SU-DHL-6 (cell line): ENCODE measurements around the gene RTN4R.

Experiments used
- H2AFZ ChIP-seq: fragments of 200-600 bp; sonication (generic); 2 replicates; pipeline ENCODE4 v1.6.1; 2014; ENCODE audit warnings: low read depth, mild to moderate bottlenecking, moderate library complexity, mixed read lengths, antibody characterized with exemption, low read length; ENCODE audit not compliant: severe bottlenecking
- H3F3A ChIP-seq: fragments of 200-600 bp; shearing (Covaris generic); 2 replicates; pipeline ENCODE4 v1.6.0; 2016; ENCODE audit warnings: antibody characterized with exemption, mild to moderate bottlenecking; ENCODE audit not compliant: insufficient read depth
- H3K27ac ChIP-seq: fragments of 200-600 bp; sonication (generic); 2 replicates; pipeline ENCODE4 v1.5.1; 2016; ENCODE audit warnings: low read depth, mild to moderate bottlenecking, low read length, moderate library complexity, mixed read lengths
- H3K27me3 ChIP-seq: fragments of 200-600 bp; sonication (generic), shearing (Covaris generic); 2 replicates; pipeline ENCODE4 v1.6.0; 2014; ENCODE audit warnings: mild to moderate bottlenecking, low read length
- H3K36me3 ChIP-seq: fragments of 200-600 bp; sonication (generic); 2 replicates; pipeline ENCODE4 v1.6.1; 2014; ENCODE audit warnings: mild to moderate bottlenecking, low read length, mixed read lengths
- H3K4me2 ChIP-seq: fragments of 300-600, 200-600 bp; shearing (Covaris generic), sonication (generic); 2 replicates; pipeline ENCODE4 v1.6.0; 2014; ENCODE audit warnings: low read length, low read depth, mild to moderate bottlenecking; ENCODE audit not compliant: poor library complexity, severe bottlenecking
- H3K4me3 ChIP-seq: fragments of 200-600 bp; sonication (generic); 2 replicates; pipeline ENCODE4 v1.5.1; 2014; ENCODE audit warnings: antibody characterized with exemption, low read length, mild to moderate bottlenecking, mixed read lengths; ENCODE audit not compliant: insufficient read depth, poor library complexity, severe bottlenecking
- H3K79me2 ChIP-seq: fragments of 200-600 bp; sonication (generic); 2 replicates; pipeline ENCODE4 v1.6.1; 2014; ENCODE audit warnings: mild to moderate bottlenecking, low read length, moderate library complexity; ENCODE audit not compliant: insufficient read depth
- H3K9ac ChIP-seq: fragments of 200-600 bp; sonication (generic); 2 replicates; pipeline ENCODE4 v1.7.0; 2014; ENCODE audit warnings: mild to moderate bottlenecking, low read length
- H3K9me2 ChIP-seq: fragments of 200-600 bp; sonication (generic); replicated peaks from 2 replicates; pipeline ENCODE4 v1.6.1; 2014; ENCODE audit warnings: low read length; ENCODE audit not compliant: insufficient read depth
- H3K9me3 ChIP-seq: fragments of 200-600 bp; sonication (generic); 2 replicates; pipeline ENCODE4 v1.6.1; 2014; ENCODE audit warnings: low read length, mixed read lengths; ENCODE audit not compliant: insufficient read depth
- H4K20me1 ChIP-seq: fragments of 200-600 bp; sonication (generic); 2 replicates; pipeline ENCODE4 v1.6.1; 2014; ENCODE audit warnings: low read depth, mild to moderate bottlenecking, antibody characterized with exemption, low read length, moderate library complexity, mixed read lengths
- CTCF ChIP-seq: fragments of 200-600 bp; sonication (generic); IDR thresholded peaks from one replicate; pipeline ENCODE4 v1.5.1; 2017; ENCODE audit warnings: antibody characterized with exemption, mild to moderate bottlenecking, low read length, moderate library complexity; ENCODE audit not compliant: insufficient read depth, poor library complexity, severe bottlenecking
- EZH2phosphoT487 ChIP-seq: fragments of 200-600 bp; sonication (generic), shearing (Covaris generic); conservative IDR thresholded peaks from 2 replicates; pipeline ENCODE4 v1.6.1; 2018; ENCODE audit warnings: mild to moderate bottlenecking, antibody characterized with exemption, low read length, moderate library complexity, mixed read lengths

RTN4R gene

GRCh38 chr22:20247010-20247505, 21.1 kb downstream of the RTN4R start:
- H3K4me2 ChIP-seq, result no peak overlapping the region

GRCh38 chr22:20246368-20247009, 21.6 kb downstream of the RTN4R start:
- Histone ChIP-seq H3K27ac (no peak overlapping the region), H3K4me2 (no peak overlapping the region), H2AFZ (no peak overlapping the region), H3K9ac (no peak overlapping the region), H3K9me3 (no peaks in the 10 kb centered on the region), H3K79me2 (no peaks in the 10 kb centered on the region), H3F3A (no peaks in the 10 kb centered on the region), H4K20me1 (no peaks in the 10 kb centered on the region), H3K36me3 (no peaks in the 10 kb centered on the region), H3K9me2 (no peaks in the 10 kb centered on the region), H3K4me3 (no peak overlapping the region), H3K27me3 (no peaks in the 10 kb centered on the region)
- TF ChIP-seq CTCF (no peak), EZH2phosphoT487 (no peak)

More at GRCh38 chr22:20247010-20247505, 21.1 kb downstream of the RTN4R start:
- Histone ChIP-seq H3K9ac (no peak overlapping the region), H3K9me3 (no peaks in the 10 kb centered on the region), H3K27me3 (no peaks in the 10 kb centered on the region), H3F3A (no peaks in the 10 kb centered on the region), H2AFZ (no peak overlapping the region), H3K36me3 (no peaks in the 10 kb centered on the region), H3K79me2 (no peaks in the 10 kb centered on the region), H3K9me2 (no peaks in the 10 kb centered on the region), H3K27ac (no peak overlapping the region), H4K20me1 (no peaks in the 10 kb centered on the region), H3K4me3 (no peak overlapping the region)
- TF ChIP-seq CTCF (no peak), EZH2phosphoT487 (no peak)

- Histone ChIP-seq H3K27me3 (no peaks in the 10 kb centered on the region), H3K4me3 (no peak overlapping the region), H3K9ac (no peak overlapping the region), H4K20me1 (no peaks in the 10 kb centered on the region), H3K36me3 (no peaks in the 10 kb centered on the region), H3K9me2 (no peaks in the 10 kb centered on the region), H2AFZ (no peak overlapping the region), H3K79me2 (no peaks in the 10 kb centered on the region), H3K4me2 (no peak overlapping the region), H3K9me3 (no peaks in the 10 kb centered on the region), H3F3A (no peaks in the 10 kb centered on the region), H3K27ac (no peak overlapping the region)
- TF ChIP-seq CTCF, result no peak
- TF ChIP-seq EZH2phosphoT487, result no peak
Observed at GRCh38 chr22:20245577-20246367, 22.3 kb downstream of the RTN4R start.
